IMR-90 (cell line): Measurements from ENCODE around the gene TTF2. TPM values are rescaled to one million over a fixed set of nuclear protein-coding genes. Genes with fewer than 3 reads are reported as not detected.

Experiments
- ATAC-seq: fragments of 200-7000 bp; cut with Tn5 transposase; 2 replicates; pipeline ENCODE4 v1.9.1; 2020; ENCODE audit warnings: low read depth, mild to moderate bottlenecking, moderate library complexity
- BruUV-seq: library from RNA; stranded (reverse); fragments of 400-500 nt; replicated peaks from 2 replicates; lab custom pipeline; 2021; lab: Mats Ljungman, UMichigan
- CTCF ChIA-PET: fragments of 300-600 bp; formaldehyde crosslinking; extraction: SDS; loops from one replicate; lab custom pipeline; 2021; ENCODE audit warnings: antibody characterized with exemption; lab: Yijun Ruan, JAX
- POLR2A ChIA-PET: fragments of 300-600 bp; sonication (Branson Sonifier 250); formaldehyde crosslinking; loops from one replicate; lab custom pipeline; 2022; ENCODE audit warnings: antibody characterized with exemption; ENCODE audit not compliant: unreplicated experiment; lab: Charles Lee
- DNase-seq: peaks from one replicate; pipeline ENCODE4 v3.0.0; 2013
- H2AFZ ChIP-seq: replicated peaks from 2 replicates; pipeline ENCODE3; 2013; ENCODE audit warnings: low read length, mild to moderate bottlenecking; ENCODE audit not compliant: poor library complexity
- H2AK5ac ChIP-seq: 2 replicates; pipeline ENCODE4 v1.6.1; 2013; ENCODE audit warnings: low read depth, low read length, inconsistent platforms
- H2AK9ac ChIP-seq: replicated peaks from 2 replicates; pipeline ENCODE3; 2013; ENCODE audit warnings: mild to moderate bottlenecking, low read depth, low read length, moderate library complexity; ENCODE audit not compliant: poor library complexity
- H2BK120ac ChIP-seq: 2 replicates; pipeline ENCODE4 v1.6.1; 2013; ENCODE audit warnings: low read depth, low read length, inconsistent platforms
- H2BK15ac ChIP-seq: 3 replicates; pipeline ENCODE4 v1.6.1; 2013; ENCODE audit warnings: low read depth, low read length, inconsistent platforms
- H2BK20ac ChIP-seq: 2 replicates; pipeline ENCODE4 v1.6.1; 2013; ENCODE audit warnings: low read depth, mild to moderate bottlenecking, inconsistent platforms, low read length, moderate library complexity
- H2BK5ac ChIP-seq: 2 replicates; pipeline ENCODE4 v1.6.1; 2013; ENCODE audit warnings: mild to moderate bottlenecking, low read depth, low read length, inconsistent platforms; ENCODE audit not compliant: poor library complexity, severe bottlenecking
- H3K14ac ChIP-seq: replicated peaks from 2 replicates; pipeline ENCODE4 v1.6.1; 2013; ENCODE audit warnings: low read depth, low read length, inconsistent platforms
- H3K18ac ChIP-seq: 2 replicates; pipeline ENCODE4 v1.6.1; 2013; ENCODE audit warnings: low read depth, low read length, control low read depth
- H3K23ac ChIP-seq: 2 replicates; pipeline ENCODE4 v1.6.1; 2013; ENCODE audit warnings: low read depth, low read length, inconsistent platforms
- H3K27ac ChIP-seq: 2 replicates; pipeline ENCODE4 v1.5.1; 2013; ENCODE audit warnings: mild to moderate bottlenecking, control low read depth, low read length; ENCODE audit not compliant: insufficient read depth
- H3K27me3 ChIP-seq: 2 replicates; pipeline ENCODE4 v1.6.1; 2013; ENCODE audit warnings: low read length; ENCODE audit not compliant: control insufficient read depth, insufficient read depth
- H3K36me3 ChIP-seq: 2 replicates; pipeline ENCODE4 v1.6.1; 2013; ENCODE audit warnings: low read length, mixed read lengths; ENCODE audit not compliant: control insufficient read depth, insufficient read depth
- H3K4ac ChIP-seq: 2 replicates; pipeline ENCODE4 v1.6.1; 2013; ENCODE audit warnings: low read depth, low read length, inconsistent platforms
- H3K4me1 ChIP-seq: 2 replicates; pipeline ENCODE4 v1.6.1; 2013; ENCODE audit warnings: low read length, mixed read lengths; ENCODE audit not compliant: control insufficient read depth, insufficient read depth
- H3K4me2 ChIP-seq: 2 replicates; pipeline ENCODE4 v1.6.1; 2013; ENCODE audit warnings: low read depth, mild to moderate bottlenecking, control low read depth, low read length, moderate library complexity
- H3K4me3 ChIP-seq: 2 replicates; pipeline ENCODE4 v1.5.1; 2013; ENCODE audit warnings: low read depth, mild to moderate bottlenecking, control low read depth, low read length, moderate library complexity; ENCODE audit not compliant: insufficient read depth
- H3K56ac ChIP-seq: 2 replicates; pipeline ENCODE4 v1.6.1; 2013; ENCODE audit warnings: low read length, inconsistent platforms; ENCODE audit not compliant: insufficient read depth; ENCODE audit errors: extremely low read depth
- H3K79me1 ChIP-seq, 2 experiments: 2 replicates each; pipeline ENCODE4 v1.6.1; 2013; ENCODE audit warnings: low read length in 2 of 2, inconsistent platforms in 1 of 2, low read depth in 1 of 2
- H3K9ac ChIP-seq: 2 replicates; pipeline ENCODE4 v1.6.1; 2013; ENCODE audit warnings: low read depth, low read length, control low read depth
- H3K9me1 ChIP-seq: 2 replicates; pipeline ENCODE4 v1.6.1; 2013; ENCODE audit warnings: low read length, inconsistent platforms; ENCODE audit not compliant: insufficient read depth
- H3K9me3 ChIP-seq: 2 replicates; pipeline ENCODE4 v1.6.1; 2013; ENCODE audit warnings: low read length; ENCODE audit not compliant: control insufficient read depth, insufficient read depth
- H4K20me1 ChIP-seq: 2 replicates; pipeline ENCODE4 v1.6.1; 2013; ENCODE audit warnings: low read length, inconsistent platforms; ENCODE audit not compliant: insufficient read depth
- H4K5ac ChIP-seq: 2 replicates; pipeline ENCODE4 v1.6.1; 2013; ENCODE audit warnings: mild to moderate bottlenecking, low read depth, low read length, control low read depth
- H4K8ac ChIP-seq, 2 experiments: 2 replicates each; pipeline ENCODE4 v1.6.1; 2013; ENCODE audit warnings: low read depth in 2 of 2, low read length in 2 of 2, control low read depth in 1 of 2, inconsistent platforms in 1 of 2
- H4K91ac ChIP-seq: 2 replicates; pipeline ENCODE4 v1.6.1; 2013; ENCODE audit warnings: low read depth, low read length, inconsistent platforms; ENCODE audit not compliant: insufficient read depth
- BHLHE40 ChIP-seq: fragments of 150-350 bp; IDR thresholded peaks from 2 replicates; pipeline ENCODE4 v1.6.1; 2016; ENCODE audit warnings: mild to moderate bottlenecking, low read depth, low read length
- ELK1 ChIP-seq: fragments of 150-350 bp; IDR thresholded peaks from 2 replicates; pipeline ENCODE4 v1.6.1; 2016; ENCODE audit warnings: low read depth, mild to moderate bottlenecking, low read length, moderate library complexity, borderline replicate concordance
- FOS ChIP-seq: fragments of 150-350 bp; IDR thresholded peaks from 2 replicates; pipeline ENCODE4 v1.6.1; 2016; ENCODE audit warnings: low read depth, low read length
- MAFK ChIP-seq: IDR thresholded peaks from 2 replicates; pipeline ENCODE4 v1.6.1; 2012; ENCODE audit warnings: low read depth, low read length, improper control_type of control experiment
- MXI1 ChIP-seq: IDR thresholded peaks from 2 replicates; pipeline ENCODE4 v1.6.1; 2012; ENCODE audit warnings: low read depth, mild to moderate bottlenecking, low read length, moderate library complexity, borderline replicate concordance
- NFE2L2 ChIP-seq: fragments of 150-350 bp; IDR thresholded peaks from 2 replicates; pipeline ENCODE4 v1.6.1; 2016; ENCODE audit warnings: low read depth, mild to moderate bottlenecking, low read length
- RFX5 ChIP-seq: IDR thresholded peaks from 2 replicates; pipeline ENCODE4 v1.8.0; 2012; ENCODE audit warnings: low read depth, mild to moderate bottlenecking, low read length, moderate library complexity
- WGBS, 2 experiments: methylation state at CpG; one replicate each; pipeline versions ENCODE4 v1.1.5 to v1.1.7; 2013; ENCODE audit warnings: missing lambda C conversion rate in 2 of 2; ENCODE audit not compliant: insufficient read length in 1 of 2; ENCODE audit errors: extremely low coverage in 2 of 2; 5-methylcytosine and 5-hydroxymethylcytosine counted together
- dilution Hi-C: fragments of 300-500 bp; cut with HindIII; formaldehyde crosslinking; loops from one replicate; pipeline ENCODE4 v1.14.3; 2018; ENCODE audit warnings: low sequenced_read_pairs; ENCODE audit not compliant: unreplicated experiment
- in situ Hi-C: fragments of 300-500 bp; cut with MboI; formaldehyde crosslinking; loops from 3 replicates; pipeline ENCODE4 v1.14.3; 2019; ENCODE audit warnings: low sequenced_read_pairs, inconsistent platforms, mixed read lengths
- intact Hi-C: fragments of 100-400 bp; cut with micrococcal nuclease; formaldehyde crosslinking; loops from 2 replicates; pipeline ENCODE4 v1.10.0; 2022
- polyA plus RNA-seq, 3 experiments: library from polyadenylated mRNA; depleted of rRNA; stranded (reverse); fragments of >200 nt; gene quantifications; 2 replicates each; pipeline ENCODE4 v1.2.3, GENCODE V29; 2012; ENCODE audit warnings: low replicate concordance in 1 of 3
- total RNA-seq: library from RNA; depleted of rRNA; stranded (reverse); fragments of >200 nt; gene quantifications from 2 replicates; pipeline ENCODE4 v1.2.3, GENCODE V29; 2012

The TTF2 gene
- total and polyA plus RNA-seq, 2 of the 4 experiments (the other 2 are of a cell fraction), result 11.5 to 14.7 TPM

- no peak overlapping the region for H2AK5ac ChIP-seq
- H2BK15ac ChIP-seq, result no peak overlapping the region
- no peak overlapping the region for H3K27ac ChIP-seq
- no peak overlapping the region for H2BK5ac ChIP-seq
- 86% methylated on average over 1 of the region's 2 CpGs; no CpG with 5 or more reads in 1 of the 2 experiments for WGBS, 2 experiments
- H3K79me1 ChIP-seq, result no peaks in the 10 kb centered on the region
- no peak overlapping the region for H3K18ac ChIP-seq
- H2BK120ac ChIP-seq, result no peak overlapping the region
- H2BK20ac ChIP-seq, result no peak overlapping the region
- no TSS peak for BruUV-seq
- intact Hi-C loops (no loop called here), dilution Hi-C loops (no loop called here), in situ Hi-C loops (no loop called here)
- no peaks in the 10 kb centered on the region for H3K9me1 ChIP-seq
- H3K9me3 ChIP-seq, result no peaks in the 10 kb centered on the region
- H3K36me3 ChIP-seq, result peaks cover 5% of the 10 kb centered on the region
- H4K5ac ChIP-seq, result no peak overlapping the region
- POLR2A ChIA-PET, result no interaction called here
- H2AK9ac ChIP-seq, result no peak overlapping the region
- no peak overlapping the region for H3K4me3 ChIP-seq
- no peak overlapping the region for H3K9ac ChIP-seq
- DNase-seq (no peak), ATAC-seq (no peak)
- no peak overlapping the region for H3K56ac ChIP-seq
- H3K14ac ChIP-seq, result no peak overlapping the region
- H2AFZ ChIP-seq, result no peak overlapping the region
- no peak overlapping the region for H4K8ac ChIP-seq
- H3K4me2 ChIP-seq, result no peak overlapping the region
- no peak overlapping the region for H4K91ac ChIP-seq
- CTCF ChIA-PET, result no interaction called here
- H3K27me3 ChIP-seq, result no peaks in the 10 kb centered on the region
- no peaks in the 10 kb centered on the region for H4K20me1 ChIP-seq
- H3K4ac ChIP-seq, result no peak overlapping the region
- TF ChIP-seq RFX5 (no peak), ELK1 (no peak), BHLHE40 (no peak), MXI1 (no peak), NFE2L2 (no peak), MAFK (no peak), FOS (no peak)
- no peaks in the 10 kb centered on the region for H3K4me1 ChIP-seq
- H3K23ac ChIP-seq, result no peak overlapping the region
These were observed 46.4 kb downstream of the TTF2 start for GRCh38 chr1:117106478-117106877.
